GM13977 (cell line): Measurements from ENCODE around the gene EPAS1.

ENCODE experiments used
- DNase-seq: peaks from one replicate; pipeline ENCODE4 v3.0.0; 2012; ENCODE audit warnings: low spot score
- CTCF ChIP-seq: IDR thresholded peaks from 2 replicates; pipeline ENCODE4 v1.5.1; 2012; ENCODE audit warnings: mild to moderate bottlenecking, control low read depth; ENCODE audit not compliant: insufficient read depth; ENCODE audit errors: extremely low read depth, missing control alignments
- in situ Hi-C: fragments of 300-500 bp; cut with MboI; formaldehyde crosslinking; loops from one replicate; pipeline ENCODE4 v1.12.0; 2022; ENCODE audit warnings: low sequenced_read_pairs, low pct_unique_long_range_greater_than_20kb, mixed read lengths, inconsistent platforms; ENCODE audit not compliant: unreplicated experiment

EPAS1 gene

GRCh38 chr2:46306988-46307655 is 9.9 kb downstream of the EPAS1 start:
- in situ Hi-C loops, result no loop called here
- DNase-seq, result no peak
- TF ChIP-seq CTCF, result no peak

- no peak for TF ChIP-seq CTCF
- no peak for DNase-seq
- in situ Hi-C loops, result no loop called here
These were observed 10.9 kb downstream of the EPAS1 start for GRCh38 chr2:46308081-46308480.

GRCh38 chr2:46308629-46309028 is 11.4 kb downstream of the EPAS1 start:
- no peak for DNase-seq
- TF ChIP-seq CTCF, result no peak
- in situ Hi-C loops, result no loop called here

GRCh38 chr2:46309052-46309953 is 12.1 kb downstream of the EPAS1 start:
- no peak for TF ChIP-seq CTCF
- no peak for DNase-seq
- in situ Hi-C loops, result no loop called here

GRCh38 chr2:46310446-46310845 is 13.2 kb downstream of the EPAS1 start:
- in situ Hi-C loops, result no loop called here
- DNase-seq, result no peak
- TF ChIP-seq CTCF, result no peak

GRCh38 chr2:46311651-46312223 is 14.5 kb downstream of the EPAS1 start:
- in situ Hi-C loops, result no loop called here
- no peak for DNase-seq
- no peak for TF ChIP-seq CTCF
